HL-60 (cell line): ENCODE results near the gene CERS6.
A peak's percentile ranks its signal among the peaks of the same experiment; 100 is the strongest.

Experiments
- DNase-seq, 2 experiments: peaks; one replicate each; pipeline ENCODE4 v3.0.0-alpha.2; 2010 to 2020; ENCODE audit warnings: low read depth in 1 of 2, low spot score in 1 of 2
- H3K27ac ChIP-seq: fragments of 250-450 bp; sonication (Bioruptor Pico); replicated peaks from 2 replicates; pipeline ENCODE4 v1.5.1; 2020; ENCODE audit warnings: mild to moderate bottlenecking, moderate library complexity
- H3K27me3 ChIP-seq: fragments of 250-450 bp; sonication (Bioruptor Pico); 2 replicates; pipeline ENCODE4 v1.5.1; 2021; ENCODE audit warnings: mild to moderate bottlenecking, moderate library complexity; ENCODE audit not compliant: insufficient read depth, poor library complexity, severe bottlenecking
- H3K4me3 ChIP-seq: replicated peaks from 2 replicates; pipeline ENCODE4 v1.5.1; 2011; ENCODE audit warnings: mild to moderate bottlenecking, control low read depth, low read length; ENCODE audit not compliant: insufficient read depth
- GABPA ChIP-seq: IDR thresholded peaks from 2 replicates; pipeline ENCODE4 v1.6.1; 2012; ENCODE audit warnings: low read depth
- POLR2AphosphoS5 ChIP-seq: IDR thresholded peaks from 2 replicates; pipeline ENCODE4 v1.6.1; 2012; ENCODE audit warnings: low read depth
- SPI1 ChIP-seq: IDR thresholded peaks from 2 replicates; pipeline ENCODE4 v1.6.1; 2012; ENCODE audit warnings: low read depth, mild to moderate bottlenecking, borderline replicate concordance
- TF ChIP-seq, protein P1 (sequence below): IDR thresholded peaks from 2 replicates; pipeline ENCODE4 v1.6.1; 2012; ENCODE audit warnings: low read depth; ENCODE audit not compliant: insufficient replicate concordance
- TF ChIP-seq, protein P2 (sequence below): IDR thresholded peaks from one replicate; pipeline ENCODE4 v1.5.1; 2011; ENCODE audit warnings: low read length, control low read depth, inconsistent platforms; ENCODE audit not compliant: insufficient read depth

Gene CERS6

DNA sequence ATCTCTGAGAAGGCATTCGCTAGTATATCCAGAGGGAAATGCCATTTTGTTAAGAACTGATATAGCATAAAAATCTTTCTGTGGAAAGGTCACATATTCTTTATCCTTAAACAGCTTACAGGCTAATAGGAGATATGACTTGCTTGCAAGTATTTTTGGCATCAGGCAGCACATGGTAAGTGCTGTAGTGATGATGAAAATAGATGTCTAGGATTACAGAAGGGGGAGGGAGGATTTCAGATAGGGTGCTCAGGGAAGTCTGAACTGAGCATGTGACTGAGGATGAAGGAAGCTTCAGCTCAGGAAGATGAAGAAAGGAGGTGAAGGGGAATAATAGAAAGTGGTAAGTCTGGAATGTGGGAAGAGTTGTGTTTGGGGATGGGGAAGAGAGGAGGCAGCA, 187.9 kb downstream of the CERS6 start:
- no peak for DNase-seq
- H3K27me3 ChIP-seq, result no peaks in the 10 kb centered on the region
- H3K27ac ChIP-seq, result no peak overlapping the region
- TF ChIP-seq SPI1, result no peak
- TF ChIP-seq, protein P1, sequence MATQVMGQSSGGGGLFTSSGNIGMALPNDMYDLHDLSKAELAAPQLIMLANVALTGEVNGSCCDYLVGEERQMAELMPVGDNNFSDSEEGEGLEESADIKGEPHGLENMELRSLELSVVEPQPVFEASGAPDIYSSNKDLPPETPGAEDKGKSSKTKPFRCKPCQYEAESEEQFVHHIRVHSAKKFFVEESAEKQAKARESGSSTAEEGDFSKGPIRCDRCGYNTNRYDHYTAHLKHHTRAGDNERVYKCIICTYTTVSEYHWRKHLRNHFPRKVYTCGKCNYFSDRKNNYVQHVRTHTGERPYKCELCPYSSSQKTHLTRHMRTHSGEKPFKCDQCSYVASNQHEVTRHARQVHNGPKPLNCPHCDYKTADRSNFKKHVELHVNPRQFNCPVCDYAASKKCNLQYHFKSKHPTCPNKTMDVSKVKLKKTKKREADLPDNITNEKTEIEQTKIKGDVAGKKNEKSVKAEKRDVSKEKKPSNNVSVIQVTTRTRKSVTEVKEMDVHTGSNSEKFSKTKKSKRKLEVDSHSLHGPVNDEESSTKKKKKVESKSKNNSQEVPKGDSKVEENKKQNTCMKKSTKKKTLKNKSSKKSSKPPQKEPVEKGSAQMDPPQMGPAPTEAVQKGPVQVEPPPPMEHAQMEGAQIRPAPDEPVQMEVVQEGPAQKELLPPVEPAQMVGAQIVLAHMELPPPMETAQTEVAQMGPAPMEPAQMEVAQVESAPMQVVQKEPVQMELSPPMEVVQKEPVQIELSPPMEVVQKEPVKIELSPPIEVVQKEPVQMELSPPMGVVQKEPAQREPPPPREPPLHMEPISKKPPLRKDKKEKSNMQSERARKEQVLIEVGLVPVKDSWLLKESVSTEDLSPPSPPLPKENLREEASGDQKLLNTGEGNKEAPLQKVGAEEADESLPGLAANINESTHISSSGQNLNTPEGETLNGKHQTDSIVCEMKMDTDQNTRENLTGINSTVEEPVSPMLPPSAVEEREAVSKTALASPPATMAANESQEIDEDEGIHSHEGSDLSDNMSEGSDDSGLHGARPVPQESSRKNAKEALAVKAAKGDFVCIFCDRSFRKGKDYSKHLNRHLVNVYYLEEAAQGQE, result no peak
- TF ChIP-seq GABPA, result no peak
- no peak overlapping the region for H3K4me3 ChIP-seq

DNA sequence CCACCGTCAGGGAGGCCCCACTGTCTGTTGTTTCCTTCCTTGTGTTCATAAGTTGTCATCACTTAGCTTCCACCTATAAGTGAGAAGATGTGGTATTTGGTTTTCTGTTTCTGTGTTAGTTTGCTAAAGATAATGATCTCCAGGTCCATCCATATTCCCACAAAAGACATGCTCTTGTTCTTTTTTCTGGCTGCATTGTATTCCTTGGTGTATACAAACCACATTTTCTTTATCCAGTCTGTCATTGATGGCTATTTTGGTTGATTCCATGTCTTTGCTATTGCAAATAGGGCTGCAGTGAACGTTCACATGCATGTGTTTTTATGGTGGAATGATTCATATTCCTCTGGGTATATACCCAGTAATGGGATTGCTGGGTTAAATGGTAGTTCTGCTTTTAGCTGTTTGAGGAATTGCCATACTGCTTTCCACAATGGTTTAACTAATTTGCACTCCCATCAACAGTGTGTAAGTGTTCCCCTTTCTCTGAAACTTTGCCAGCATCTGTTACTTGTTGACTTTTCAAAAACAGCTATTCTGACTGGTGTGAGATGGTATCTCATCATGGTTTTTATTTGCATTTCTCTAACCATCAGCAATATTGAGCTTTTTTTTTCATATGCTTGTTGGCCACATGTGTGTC, 189.7 kb downstream of the CERS6 start:
- no peak overlapping the region for H3K27ac ChIP-seq
- H3K27me3 ChIP-seq, result no peaks in the 10 kb centered on the region
- no peak overlapping the region for H3K4me3 ChIP-seq
- peak; percentile 25; the same call in 1 of the 2 replicates for TF ChIP-seq SPI1
- TF ChIP-seq, protein P1, result no peak
- no peak for DNase-seq

DNA sequence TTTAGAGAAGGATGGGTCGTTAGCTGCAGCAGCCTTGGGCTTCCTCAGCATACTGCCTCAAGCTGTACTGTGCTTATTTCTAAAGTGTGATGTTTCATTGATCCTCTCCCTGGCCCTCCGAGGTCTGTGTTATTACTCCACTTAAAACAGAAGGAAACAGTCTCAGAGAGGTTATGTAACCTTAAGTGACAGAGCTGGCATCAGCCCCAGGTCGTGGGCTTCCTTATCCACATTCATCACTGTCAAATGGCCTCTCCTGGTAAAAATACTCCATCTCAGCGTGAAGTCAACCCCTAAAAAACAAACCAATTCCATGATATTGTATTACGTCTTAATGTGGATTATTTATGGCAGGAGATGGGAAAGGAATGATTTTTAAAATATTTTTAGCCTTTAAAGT, 193.0 kb downstream of the CERS6 start:
- peak; percentile 40 to 62 for DNase-seq
- Histone ChIP-seq H3K27ac (no peak overlapping the region), H3K27me3 (no peaks in the 10 kb centered on the region), H3K4me3 (no peak overlapping the region)
- TF ChIP-seq, protein P2, sequence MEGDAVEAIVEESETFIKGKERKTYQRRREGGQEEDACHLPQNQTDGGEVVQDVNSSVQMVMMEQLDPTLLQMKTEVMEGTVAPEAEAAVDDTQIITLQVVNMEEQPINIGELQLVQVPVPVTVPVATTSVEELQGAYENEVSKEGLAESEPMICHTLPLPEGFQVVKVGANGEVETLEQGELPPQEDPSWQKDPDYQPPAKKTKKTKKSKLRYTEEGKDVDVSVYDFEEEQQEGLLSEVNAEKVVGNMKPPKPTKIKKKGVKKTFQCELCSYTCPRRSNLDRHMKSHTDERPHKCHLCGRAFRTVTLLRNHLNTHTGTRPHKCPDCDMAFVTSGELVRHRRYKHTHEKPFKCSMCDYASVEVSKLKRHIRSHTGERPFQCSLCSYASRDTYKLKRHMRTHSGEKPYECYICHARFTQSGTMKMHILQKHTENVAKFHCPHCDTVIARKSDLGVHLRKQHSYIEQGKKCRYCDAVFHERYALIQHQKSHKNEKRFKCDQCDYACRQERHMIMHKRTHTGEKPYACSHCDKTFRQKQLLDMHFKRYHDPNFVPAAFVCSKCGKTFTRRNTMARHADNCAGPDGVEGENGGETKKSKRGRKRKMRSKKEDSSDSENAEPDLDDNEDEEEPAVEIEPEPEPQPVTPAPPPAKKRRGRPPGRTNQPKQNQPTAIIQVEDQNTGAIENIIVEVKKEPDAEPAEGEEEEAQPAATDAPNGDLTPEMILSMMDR, result no peak
- TF ChIP-seq SPI1 (no peak), GABPA (no peak), POLR2AphosphoS5 (no peak)
- TF ChIP-seq, protein P1, result no peak

DNA sequence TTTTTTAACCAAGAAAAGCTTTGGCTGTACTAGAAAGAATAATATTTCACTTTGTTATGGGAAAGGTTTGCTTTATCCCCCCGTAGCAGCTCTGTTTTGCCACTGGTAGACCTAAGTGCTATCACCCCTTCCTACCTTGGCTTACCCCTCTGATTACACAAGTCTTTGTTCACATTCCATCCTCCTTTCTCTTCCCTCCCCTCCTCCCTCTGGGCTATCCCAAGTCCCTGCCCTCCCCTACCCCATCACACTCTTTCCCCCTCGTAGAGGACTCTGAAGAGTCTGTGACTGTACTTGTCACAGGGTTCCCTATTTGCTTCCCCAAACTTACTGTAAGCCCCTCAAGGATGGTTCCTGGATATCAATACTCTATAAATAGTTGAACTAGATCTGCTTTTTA, 193.5 kb downstream of the CERS6 start:
- H3K27me3 ChIP-seq, result no peaks in the 10 kb centered on the region
- no peak overlapping the region for H3K27ac ChIP-seq
- no peak for DNase-seq
- no peak overlapping the region for H3K4me3 ChIP-seq
- TF ChIP-seq GABPA (no peak), POLR2AphosphoS5 (no peak), SPI1 (no peak)
- TF ChIP-seq, protein P2, result no peak
- TF ChIP-seq, protein P1, result no peak
